ENCODE measurements around the gene CKMT2. TPM values are rescaled to one million over a fixed set of nuclear protein-coding genes. Genes with fewer than 3 reads are reported as not detected.

CKMT2 gene
- total and polyA plus RNA-seq, 2 of the 8 experiments (the other 6 are each of a cell fraction or from before 2014, with no cell fraction given) = 2.4 to 5.0 TPM

GRCh38 chr5:81245871-81246235 is 12.7 kb downstream of the CKMT2 start (continued):
- no peak for TF ChIP-seq POLR2A (IDR thresholded peaks at IDR 0.05; ENCODE audit: control extremely low read depth in 1 of 2, low read depth in 2 of 2, low read length in 2 of 2)
- no peak for TF ChIP-seq CREB1 (IDR thresholded peaks at IDR 0.05)

All from H1 (cell line).